ENCODE data around the gene PPP2R3A.

Gene PPP2R3A

GRCh38 chr3:135975053-135975452, 9.5 kb downstream of the PPP2R3A start:
- DNase-seq = no peak

GRCh38 chr3:135975536-135975935, 10.0 kb downstream of the PPP2R3A start:
- no peak for DNase-seq

- no peak for DNase-seq
Measured at GRCh38 chr3:135980343-135980742, 14.8 kb downstream of the PPP2R3A start.

GRCh38 chr3:135981701-135982403, 16.3 kb downstream of the PPP2R3A start:
- no peak for DNase-seq

GRCh38 chr3:135982404-135982761, 16.9 kb downstream of the PPP2R3A start:
- no peak for DNase-seq

- DNase-seq = no peak
Measured at GRCh38 chr3:135982922-135983581, 17.5 kb downstream of the PPP2R3A start.

- no peak for DNase-seq
Measured at GRCh38 chr3:135987661-135988060, 22.1 kb downstream of the PPP2R3A start.

- DNase-seq = no peak
Measured at GRCh38 chr3:135989242-135989641, 23.7 kb downstream of the PPP2R3A start.

- no peak for DNase-seq
Measured at GRCh38 chr3:135990903-135991302, 25.4 kb downstream of the PPP2R3A start.

GRCh38 chr3:135991621-135992020, 26.1 kb downstream of the PPP2R3A start:
- DNase-seq = no peak

GRCh38 chr3:135992072-135992471, 26.5 kb downstream of the PPP2R3A start:
- DNase-seq = no peak

- DNase-seq = no peak
Measured at GRCh38 chr3:135994708-135995337, 29.3 kb downstream of the PPP2R3A start.

- DNase-seq = no peak
Measured at GRCh38 chr3:135995766-135996165, 30.2 kb downstream of the PPP2R3A start.

GRCh38 chr3:135997554-135998320, 32.2 kb downstream of the PPP2R3A start:
- no peak for DNase-seq

GRCh38 chr3:136008221-136008620, 42.7 kb downstream of the PPP2R3A start:
- DNase-seq = no peak

GRCh38 chr3:136008732-136009470, 43.4 kb downstream of the PPP2R3A start:
- DNase-seq = no peak

- no peak for DNase-seq
Measured at GRCh38 chr3:136018876-136019275, 53.3 kb downstream of the PPP2R3A start.

- no peak for DNase-seq
Measured at GRCh38 chr3:136021803-136022202, 56.3 kb downstream of the PPP2R3A start.

- no peak for DNase-seq
Measured at GRCh38 chr3:136022529-136023263, 57.2 kb downstream of the PPP2R3A start.

- DNase-seq = no peak
Measured at GRCh38 chr3:136023264-136023978, 57.9 kb downstream of the PPP2R3A start.

GRCh38 chr3:136036306-136036705, 70.8 kb downstream of the PPP2R3A start:
- no peak for DNase-seq

Data from T1000 (cell line).